Activated CD8-positive, alpha-beta memory T cell treated with anti-CD3 and anti-CD28 coated beads for 48 hours (primary cell): ENCODE data around the gene ATP23.

Experiments used
- DNase-seq, 3 experiments: peaks; one replicate each; pipeline ENCODE4 v3.0.0-alpha.2; 2020; ENCODE audit warnings: low read depth in 2 of 3, low spot score in 2 of 3

ATP23 gene

GRCh38 chr12:57966536-57966935 lies 25.2 kb downstream of the ATP23 start:
- DNase-seq, result no peak

GRCh38 chr12:57983146-57983857 lies 41.9 kb downstream of the ATP23 start:
- DNase-seq, result no peak

GRCh38 chr12:57983858-57984505 lies 42.6 kb downstream of the ATP23 start:
- no peak for DNase-seq

- no peak for DNase-seq
Observed at GRCh38 chr12:57984629-57985151, 43.3 kb downstream of the ATP23 start.

- DNase-seq, result no peak
Observed at GRCh38 chr12:57985685-57986084, 44.3 kb downstream of the ATP23 start.

GRCh38 chr12:57989838-57990237 lies 48.5 kb downstream of the ATP23 start:
- DNase-seq, result no peak

GRCh38 chr12:57990241-57990883 lies 49.0 kb downstream of the ATP23 start:
- DNase-seq, result no peak

- DNase-seq, result no peak
Observed at GRCh38 chr12:57992001-57992400, 50.6 kb downstream of the ATP23 start.

- DNase-seq, result no peak
Observed at GRCh38 chr12:57993030-57993429, 51.7 kb downstream of the ATP23 start.

- DNase-seq, result no peak
Observed at GRCh38 chr12:57993834-57994233, 52.5 kb downstream of the ATP23 start.

GRCh38 chr12:57996520-57996919 lies 55.2 kb downstream of the ATP23 start:
- no peak for DNase-seq

- no peak for DNase-seq
Observed at GRCh38 chr12:57998251-57998650, 56.9 kb downstream of the ATP23 start.

GRCh38 chr12:58000499-58000898 lies 59.1 kb downstream of the ATP23 start:
- no peak for DNase-seq

GRCh38 chr12:58007875-58008274 lies 66.5 kb downstream of the ATP23 start:
- DNase-seq, result no peak

- DNase-seq, result no peak
Observed at GRCh38 chr12:58008634-58009033, 67.3 kb downstream of the ATP23 start.
